ENCODE data around the gene UBE2E2.
"Not testable (repeated sequence)": the region's sequence is repeated elsewhere in the genome, so short reads cannot be mapped to it uniquely, and the experiment has no call there.

UBE2E2 gene

DNA sequence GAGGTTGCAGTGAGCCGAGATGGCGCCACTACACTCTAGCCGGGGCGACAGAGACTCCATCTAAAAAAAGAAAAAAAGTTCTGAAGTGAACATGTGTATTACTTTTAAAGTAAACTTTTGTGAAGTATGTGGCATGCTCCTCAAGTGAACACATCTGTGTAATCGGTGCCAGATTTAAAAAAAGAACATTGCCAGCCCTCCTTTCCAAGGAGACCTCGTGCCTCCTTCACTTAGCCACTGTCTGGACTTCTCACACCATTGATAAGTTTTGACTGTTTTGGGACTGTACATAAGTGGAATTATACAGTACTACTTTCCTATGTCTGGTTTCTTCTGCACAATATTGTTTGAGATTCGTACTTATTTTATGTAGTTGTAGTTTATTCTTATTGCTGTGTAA, 140.4 kb downstream of the UBE2E2 start:
- Histone ChIP-seq H3K4me1 (ENCODE audit: insufficient read depth, low read length, poor library complexity, severe bottlenecking) (peaks cover 18% of the 10 kb centered on the region), H3F3A (ENCODE audit: low read depth) (peaks cover 3% of the 10 kb centered on the region; the same call in 1 of the 2 replicates), H2AFZ (ENCODE audit: low read length) (no peak overlapping the region), H3K36me3 (ENCODE audit: insufficient read depth, low read length) (no peaks in the 10 kb centered on the region), H4K20me1 (ENCODE audit: insufficient read depth, low read length, poor library complexity, severe bottlenecking) (peaks cover 4% of the 10 kb centered on the region), H3K9me3 (ENCODE audit: insufficient read depth, low read depth, low read length) (no peaks in the 10 kb centered on the region), H3K9me2 (replicated peaks; ENCODE audit: low read depth, low read length) (no peaks in the 10 kb centered on the region), H3K9ac (ENCODE audit: low read depth, low read length, poor library complexity, severe bottlenecking) (no peak overlapping the region), H3K4me2 (ENCODE audit: low read depth, low read length, poor library complexity, severe bottlenecking) (no peak overlapping the region), H3K79me2 (ENCODE audit: insufficient read depth, low read length) (no peaks in the 10 kb centered on the region), H3K27me3 (ENCODE audit: insufficient read depth, low read length, poor library complexity, severe bottlenecking) (no peaks in the 10 kb centered on the region), H3K4me3 (ENCODE audit: low read length, poor library complexity, severe bottlenecking) (no peak overlapping the region)
- TF ChIP-seq EZH2phosphoT487 (IDR thresholded peaks at IDR 0.05; ENCODE audit: borderline replicate concordance) = no peak
- TF ChIP-seq CTCF (conservative IDR thresholded peaks at IDR 0.05; ENCODE audit: low read length) = no peak

DNA sequence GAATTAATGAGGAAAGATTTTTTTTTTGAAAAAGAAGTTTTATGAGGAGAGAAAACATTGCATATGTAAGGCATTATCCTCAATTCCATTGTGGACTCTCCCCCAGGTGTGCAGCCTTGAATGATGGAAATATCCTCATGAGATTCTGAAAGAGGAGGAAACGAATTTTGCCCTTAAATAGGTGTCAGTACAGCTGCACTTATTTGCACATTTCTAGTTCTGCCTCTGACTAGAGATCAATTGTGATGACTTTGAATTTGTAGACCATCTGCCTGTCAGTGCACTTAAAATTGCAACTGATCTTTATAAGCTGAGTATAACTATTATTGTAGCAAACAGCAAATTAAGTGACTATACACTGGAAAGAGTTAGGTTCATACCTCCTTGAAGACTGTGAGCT, 141.8 kb downstream of the UBE2E2 start:
- H3K79me2 ChIP-seq (ENCODE audit: insufficient read depth, low read length) = no peaks in the 10 kb centered on the region
- H3F3A ChIP-seq (ENCODE audit: low read depth) = peaks cover 3% of the 10 kb centered on the region; the same call in 1 of the 2 replicates
- no peaks in the 10 kb centered on the region for H3K27me3 ChIP-seq (ENCODE audit: insufficient read depth, low read length, poor library complexity, severe bottlenecking)
- no peaks in the 10 kb centered on the region for H3K9me3 ChIP-seq (ENCODE audit: insufficient read depth, low read depth, low read length)
- TF ChIP-seq CTCF (conservative IDR thresholded peaks at IDR 0.05; ENCODE audit: low read length) (no peak), EZH2phosphoT487 (IDR thresholded peaks at IDR 0.05; ENCODE audit: borderline replicate concordance) (no peak)
- H3K4me1 ChIP-seq (ENCODE audit: insufficient read depth, low read length, poor library complexity, severe bottlenecking) = peaks cover 18% of the 10 kb centered on the region
- H4K20me1 ChIP-seq (ENCODE audit: insufficient read depth, low read length, poor library complexity, severe bottlenecking) = peaks cover 4% of the 10 kb centered on the region
- no peak overlapping the region for H2AFZ ChIP-seq (ENCODE audit: low read length)
- no peak overlapping the region for H3K4me3 ChIP-seq (ENCODE audit: low read length, poor library complexity, severe bottlenecking)
- H3K9ac ChIP-seq (ENCODE audit: low read depth, low read length, poor library complexity, severe bottlenecking) = no peak overlapping the region
- no peaks in the 10 kb centered on the region for H3K36me3 ChIP-seq (ENCODE audit: insufficient read depth, low read length)
- H3K4me2 ChIP-seq (ENCODE audit: low read depth, low read length, poor library complexity, severe bottlenecking) = no peak overlapping the region
- no peaks in the 10 kb centered on the region for H3K9me2 ChIP-seq (replicated peaks; ENCODE audit: low read depth, low read length)

GRCh38 chr3:23349444-23349843, 146.3 kb downstream of the UBE2E2 start:
- not testable (repeated sequence) for H3K9me2 ChIP-seq (replicated peaks; ENCODE audit: low read depth, low read length)

GRCh38 chr3:23356169-23356568, 153.0 kb downstream of the UBE2E2 start:
- no peaks in the 10 kb centered on the region for H4K20me1 ChIP-seq (ENCODE audit: insufficient read depth, low read length, poor library complexity, severe bottlenecking)
- no peaks in the 10 kb centered on the region for H3K9me3 ChIP-seq (ENCODE audit: insufficient read depth, low read depth, low read length)
- no peaks in the 10 kb centered on the region for H3K4me1 ChIP-seq (ENCODE audit: insufficient read depth, low read length, poor library complexity, severe bottlenecking)
- no peak overlapping the region for H2AFZ ChIP-seq (ENCODE audit: low read length)
- H3K4me2 ChIP-seq (ENCODE audit: low read depth, low read length, poor library complexity, severe bottlenecking) = no peak overlapping the region
- H3K27me3 ChIP-seq (ENCODE audit: insufficient read depth, low read length, poor library complexity, severe bottlenecking) = no peaks in the 10 kb centered on the region
- H3K9me2 ChIP-seq (replicated peaks; ENCODE audit: low read depth, low read length) = no peaks in the 10 kb centered on the region
- H3K9ac ChIP-seq (ENCODE audit: low read depth, low read length, poor library complexity, severe bottlenecking) = no peak overlapping the region
- no peak overlapping the region for H3K4me3 ChIP-seq (ENCODE audit: low read length, poor library complexity, severe bottlenecking)
- H3K36me3 ChIP-seq (ENCODE audit: insufficient read depth, low read length) = no peaks in the 10 kb centered on the region; the same call in 1 of the 2 replicates
- no peaks in the 10 kb centered on the region for H3F3A ChIP-seq (ENCODE audit: low read depth)
- no peak for TF ChIP-seq CTCF (conservative IDR thresholded peaks at IDR 0.05; ENCODE audit: low read length)
- TF ChIP-seq EZH2phosphoT487 (IDR thresholded peaks at IDR 0.05; ENCODE audit: borderline replicate concordance) = no peak
- H3K79me2 ChIP-seq (ENCODE audit: insufficient read depth, low read length) = no peaks in the 10 kb centered on the region; the same call in 1 of the 2 replicates

More at GRCh38 chr3:23349444-23349843, 146.3 kb downstream of the UBE2E2 start:
- not testable (repeated sequence) for H3F3A ChIP-seq (ENCODE audit: low read depth); H3K9ac ChIP-seq (ENCODE audit: low read depth, low read length, poor library complexity, severe bottlenecking); H3K27me3 ChIP-seq (ENCODE audit: insufficient read depth, low read length, poor library complexity, severe bottlenecking); H3K4me1 ChIP-seq (ENCODE audit: insufficient read depth, low read length, poor library complexity, severe bottlenecking); H2AFZ ChIP-seq (ENCODE audit: low read length); H4K20me1 ChIP-seq (ENCODE audit: insufficient read depth, low read length, poor library complexity, severe bottlenecking); H3K4me2 ChIP-seq (ENCODE audit: low read depth, low read length, poor library complexity, severe bottlenecking); H3K79me2 ChIP-seq (ENCODE audit: insufficient read depth, low read length); H3K36me3 ChIP-seq (ENCODE audit: insufficient read depth, low read length); H3K4me3 ChIP-seq (ENCODE audit: low read length, poor library complexity, severe bottlenecking); H3K9me3 ChIP-seq (ENCODE audit: insufficient read depth, low read depth, low read length)
